Stimulated activated CD8-positive, alpha-beta memory T cell treated with anti-CD3 and anti-CD28 coated beads, Interleukin-7, amount 100 ng/mL, for 4 hours (primary cell): Measurements from ENCODE around the gene TSSC4.
"Not testable (repeated sequence)": the region's sequence is repeated elsewhere in the genome, so short reads cannot be mapped to it uniquely, and the experiment has no call there.

Experiments used
- DNase-seq, 2 donors: peaks; one replicate each; pipeline ENCODE4 v3.0.0-alpha.2; 2020; ENCODE audit warnings: low read depth in 2 of 2

Gene TSSC4

DNA sequence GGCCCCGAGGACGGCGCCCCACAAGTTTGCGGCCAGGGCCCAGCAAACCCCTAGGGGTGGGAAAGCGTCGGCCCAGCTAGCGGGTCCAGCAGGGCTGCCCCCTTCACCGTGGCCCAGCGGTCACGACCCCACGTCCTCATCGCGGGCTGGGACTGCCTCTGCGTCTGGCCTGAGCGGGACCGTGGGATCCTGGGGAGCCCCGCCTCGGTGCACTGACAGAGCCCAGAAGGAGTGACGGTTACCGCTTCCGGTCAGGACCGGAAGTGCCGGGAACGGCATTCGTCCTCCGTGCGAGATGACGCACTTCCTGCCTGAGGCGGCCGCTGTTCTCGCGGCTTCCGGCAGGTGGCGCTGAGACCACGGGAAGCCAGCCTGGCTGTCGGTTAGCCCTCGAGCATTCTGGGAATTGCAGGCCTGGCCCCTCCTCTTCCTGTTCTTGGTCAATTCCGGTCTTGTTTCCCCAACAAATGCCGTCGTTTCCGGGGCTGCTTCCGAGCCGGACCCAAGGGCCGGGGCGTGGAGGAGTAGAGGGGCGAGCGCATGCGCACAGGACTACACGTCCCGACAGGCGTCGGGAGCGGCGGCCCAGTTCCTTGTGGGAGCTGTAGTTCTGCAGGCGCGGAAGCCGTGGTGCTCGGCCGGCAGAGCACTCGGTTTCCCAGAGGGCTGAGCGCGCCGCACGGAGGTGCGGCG lies at the start of gene TSSC4:
Gene TSSC4, plus strand, starts transcription at position 682 of the 693 bp plus-strand sequence. CDS start 1,884 bp downstream, outside the sequence.
- DNase-seq = peak; percentile 99 to 100

DNA sequence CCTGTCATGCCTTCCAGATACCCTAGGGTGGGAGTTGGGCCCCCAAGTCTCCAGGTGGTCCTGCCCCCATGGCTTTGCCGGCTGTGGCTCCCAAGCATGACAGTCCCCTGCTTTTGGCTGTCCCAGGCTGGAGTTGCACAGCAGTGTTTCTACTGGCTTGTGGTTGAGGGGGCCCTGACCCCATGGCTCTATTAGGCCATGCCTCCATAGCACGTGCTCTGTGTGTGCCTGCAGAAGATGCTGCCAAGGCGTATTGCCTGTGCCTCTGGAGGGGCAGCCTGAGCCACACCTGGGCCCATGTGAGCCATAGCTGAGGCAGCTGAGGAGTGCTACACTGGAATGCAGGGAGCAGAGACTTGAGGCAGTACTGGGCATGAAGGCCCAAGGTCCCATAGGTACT lies 48.8 kb upstream of the TSSC4 start:
- DNase-seq = no peak

GRCh38 chr11:2352420-2352819 lies 48.1 kb upstream of the TSSC4 start:
- no peak for DNase-seq

DNA sequence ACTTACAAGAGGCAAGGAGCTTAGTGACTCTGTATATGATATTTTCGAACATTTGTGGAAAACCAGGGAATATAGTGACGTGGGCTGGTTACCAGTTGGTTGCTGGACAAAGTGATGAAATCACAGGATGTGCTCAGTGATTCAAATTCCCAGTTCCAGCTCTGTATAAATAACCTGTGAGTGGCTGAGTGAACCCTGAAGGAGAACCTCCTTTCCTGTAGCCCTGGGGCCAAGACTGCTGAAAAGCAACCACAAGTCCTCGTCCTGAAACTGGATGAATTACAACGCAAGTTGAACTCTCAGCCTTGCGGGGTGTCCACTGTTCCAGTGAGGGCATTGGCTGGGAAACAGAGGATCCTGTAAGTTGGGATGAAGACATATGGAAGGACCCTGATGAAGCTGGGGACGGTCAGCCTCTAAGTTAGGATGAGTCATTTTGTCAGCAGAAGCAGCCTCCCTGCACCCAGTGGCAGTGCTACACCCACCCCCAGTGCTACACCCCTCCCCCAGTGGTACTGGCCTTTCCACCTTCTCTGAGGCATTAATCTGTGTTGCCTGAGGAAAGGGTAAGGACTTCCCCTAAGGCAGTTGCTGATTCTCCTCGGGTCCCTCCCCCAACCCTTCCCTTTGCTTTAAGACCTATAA lies 45.4 kb upstream of the TSSC4 start:
- no peak for DNase-seq

- DNase-seq = no peak
Measured at GRCh38 chr11:2357246-2357645, 43.3 kb upstream of the TSSC4 start.

DNA sequence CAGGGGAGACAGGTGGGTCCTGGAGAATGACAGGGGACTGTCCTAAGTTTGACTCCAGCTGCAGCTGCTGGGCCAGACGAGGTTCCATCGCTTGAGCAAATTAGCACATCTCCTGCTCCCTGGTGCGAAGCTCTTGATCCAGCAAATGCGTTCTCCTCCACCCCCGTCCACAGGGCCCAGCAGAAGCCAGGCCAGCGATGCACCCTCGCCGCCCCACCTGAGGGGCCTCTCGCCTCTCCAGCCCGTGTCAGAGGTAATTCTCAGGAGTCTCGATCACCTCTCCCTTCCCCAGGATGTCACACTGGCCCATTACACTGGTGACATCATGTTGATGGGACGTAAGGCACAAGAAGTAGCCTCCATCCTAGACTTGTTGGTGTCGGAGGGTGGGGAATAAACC lies 42.9 kb upstream of the TSSC4 start:
- not testable (repeated sequence) for DNase-seq

DNA sequence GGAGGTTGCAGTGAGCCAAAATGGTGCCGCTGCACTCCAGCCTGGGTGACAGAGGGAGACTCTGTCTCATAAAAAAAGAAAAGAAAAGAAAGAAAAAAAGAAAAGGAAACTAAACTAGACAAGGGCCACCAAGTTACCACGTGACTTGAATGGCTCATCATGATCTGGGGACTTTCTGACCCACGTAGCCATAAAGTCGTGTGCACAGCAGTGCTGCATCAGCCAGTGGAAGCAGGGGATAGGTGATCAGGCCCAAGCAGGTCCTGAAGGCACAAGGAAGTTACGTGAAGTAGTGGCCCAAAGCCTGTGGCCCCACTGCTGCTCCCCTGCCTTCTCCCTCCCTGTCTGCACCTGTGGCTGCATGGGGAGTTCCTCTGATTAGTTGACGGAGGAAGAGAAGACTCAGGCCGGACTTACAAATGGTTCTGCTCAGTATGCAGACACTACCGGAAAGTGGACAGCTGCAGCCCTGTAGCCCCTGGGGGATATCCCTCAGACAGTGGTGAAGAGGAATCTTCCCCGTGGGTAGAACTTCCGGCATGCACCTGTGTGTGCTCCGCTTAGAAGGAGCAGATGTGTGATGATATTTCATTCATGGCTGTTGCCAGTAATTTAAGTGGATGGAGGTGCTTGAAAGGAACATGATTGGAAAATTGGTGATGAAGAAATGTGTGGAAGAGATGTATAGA lies 41.7 kb upstream of the TSSC4 start:
- no peak for DNase-seq

DNA sequence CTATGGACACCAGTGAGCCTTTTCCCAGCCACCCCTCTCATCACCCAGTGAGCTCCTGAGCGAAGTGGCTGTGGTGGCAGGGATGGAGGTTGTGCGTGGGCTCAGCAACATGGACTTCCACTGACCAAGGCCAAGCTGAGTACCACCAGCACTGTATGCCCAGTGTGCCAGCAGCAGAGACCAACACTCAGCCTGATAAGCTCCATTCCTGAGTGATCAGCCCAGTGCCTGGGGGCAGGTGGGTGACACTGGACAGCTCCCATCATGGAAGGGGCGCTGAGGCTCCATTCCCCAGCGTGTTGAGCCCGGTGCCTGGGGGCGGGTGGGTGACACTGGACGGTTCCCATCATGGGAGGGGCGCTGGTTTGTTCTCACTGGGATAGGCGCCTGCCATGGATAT lies 41.0 kb upstream of the TSSC4 start:
- DNase-seq = no peak

DNA sequence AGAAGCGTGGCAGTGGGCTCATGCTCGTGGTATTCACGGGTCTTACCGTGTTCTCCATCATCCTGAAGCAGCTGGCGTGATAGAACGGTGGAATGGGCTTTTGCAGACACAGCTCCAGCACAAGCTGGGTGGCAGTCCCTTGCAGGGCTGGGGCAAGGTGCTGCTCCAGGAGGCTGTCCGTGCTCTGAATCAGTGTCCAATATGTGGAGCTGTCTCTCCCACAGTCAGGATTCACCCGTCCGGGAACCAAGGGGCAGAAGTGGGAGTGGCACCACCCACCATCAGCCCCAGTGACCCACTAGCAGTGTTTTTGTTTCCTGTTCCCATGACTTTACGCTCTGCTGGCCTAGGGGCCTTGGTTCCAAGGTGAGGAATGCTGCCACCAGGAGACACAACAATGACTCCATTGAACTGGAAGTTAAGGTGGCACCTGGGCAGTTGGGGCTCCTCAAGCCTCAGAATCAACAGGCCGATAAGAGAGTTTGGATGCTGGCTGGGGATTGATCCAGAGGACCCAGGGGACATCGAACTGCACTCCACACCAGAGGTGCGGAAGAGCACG lies 40.4 kb upstream of the TSSC4 start:
- no peak for DNase-seq

- no peak for DNase-seq
Measured at GRCh38 chr11:2361565-2361964, 39.0 kb upstream of the TSSC4 start.

DNA sequence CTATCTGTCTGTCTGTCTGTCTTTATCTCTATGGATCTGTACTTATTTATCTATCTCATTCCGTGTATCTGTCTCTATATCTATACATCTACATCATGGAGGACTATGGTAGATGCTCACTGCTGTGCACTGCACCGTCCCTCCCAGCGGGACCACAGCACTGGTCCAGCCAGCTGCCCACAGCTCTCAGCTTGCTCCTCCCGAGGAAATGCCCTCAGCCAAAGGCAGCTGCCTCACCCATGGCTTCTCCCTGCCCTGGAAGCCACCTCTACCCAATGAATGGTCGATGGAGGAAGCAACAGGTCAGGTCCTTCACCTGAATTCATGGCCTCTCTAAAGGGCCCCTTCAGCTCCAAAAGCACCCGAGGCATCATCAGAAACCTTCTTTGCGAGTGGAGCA lies 38.1 kb upstream of the TSSC4 start:
- no peak for DNase-seq

DNA sequence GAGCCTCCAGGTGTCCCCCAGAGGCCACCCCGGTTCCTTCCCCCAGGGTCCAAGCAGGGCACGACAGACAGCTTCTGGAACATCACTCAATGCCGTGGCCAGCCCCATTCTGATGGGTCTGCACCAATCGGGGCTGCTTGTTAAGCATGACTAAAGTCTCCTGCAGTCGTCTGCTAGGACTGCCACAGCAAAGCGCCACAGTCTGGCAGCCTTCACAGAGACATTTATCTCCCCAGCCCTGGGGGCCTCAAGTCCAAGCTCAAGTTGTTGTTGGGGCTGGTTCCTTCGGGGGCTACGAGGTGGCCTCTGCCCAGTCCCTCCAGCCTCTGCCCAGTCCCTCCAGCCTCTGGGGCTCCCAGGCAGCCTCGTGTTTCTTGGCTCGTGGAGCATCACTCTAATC lies 37.4 kb upstream of the TSSC4 start:
- DNase-seq = no peak

DNA sequence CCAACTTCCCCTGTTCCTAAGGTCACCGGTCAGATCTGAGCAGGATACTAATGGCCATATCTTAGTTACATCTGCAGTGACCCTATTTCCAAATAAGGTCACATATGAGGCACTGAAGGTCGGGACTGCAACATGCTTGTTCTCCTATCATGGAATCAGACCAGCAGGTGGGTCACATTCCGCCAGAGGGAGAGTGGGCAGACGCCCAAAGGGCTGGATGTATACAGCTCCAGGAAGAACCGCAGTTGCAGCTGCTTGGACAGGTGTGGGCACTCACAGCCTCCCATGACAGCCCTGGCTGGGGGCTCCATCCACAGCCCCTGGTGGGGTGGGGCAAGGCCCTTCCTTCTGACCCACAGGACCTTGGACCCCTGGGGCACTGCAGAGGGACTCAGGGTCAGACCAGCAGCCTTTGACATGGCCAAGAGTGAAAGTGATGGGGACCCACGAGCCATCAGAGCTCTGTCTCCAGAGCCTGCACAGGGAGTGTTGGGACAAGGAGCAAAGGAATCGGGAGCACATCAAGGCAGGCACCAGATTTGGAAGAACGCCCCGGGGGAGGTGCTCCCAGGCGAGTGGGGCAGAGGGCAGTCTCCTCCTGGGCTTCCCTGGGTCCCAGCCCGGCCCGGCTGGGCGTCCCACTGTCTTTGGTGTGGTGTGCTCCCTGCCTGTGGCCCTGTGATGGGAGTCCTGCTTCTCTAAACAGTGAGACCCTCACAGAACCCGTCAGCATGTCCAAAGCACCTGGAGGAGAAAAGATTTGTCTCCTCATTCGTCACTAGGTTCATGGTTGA lies 36.8 kb upstream of the TSSC4 start:
- no peak for DNase-seq

DNA sequence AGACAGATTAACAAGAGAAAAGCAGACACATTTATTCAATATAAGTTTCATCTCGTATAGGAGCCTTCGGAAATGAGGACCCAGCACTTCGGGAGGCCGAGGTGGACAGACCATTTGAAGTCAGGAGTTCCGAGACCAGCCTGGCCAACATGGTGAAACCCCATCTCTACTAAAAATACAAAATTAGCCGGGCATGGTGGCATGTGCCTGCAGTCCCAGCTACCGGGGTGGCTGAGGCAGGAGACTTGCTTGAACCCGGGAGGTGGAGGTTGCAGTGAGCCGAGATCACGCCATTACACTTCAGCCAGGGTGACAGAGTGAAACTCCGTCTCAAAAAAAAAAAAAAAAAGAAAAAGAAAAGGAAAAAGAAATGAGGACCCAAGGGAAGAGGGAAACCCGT lies 36.2 kb upstream of the TSSC4 start:
- DNase-seq = not testable (repeated sequence)

DNA sequence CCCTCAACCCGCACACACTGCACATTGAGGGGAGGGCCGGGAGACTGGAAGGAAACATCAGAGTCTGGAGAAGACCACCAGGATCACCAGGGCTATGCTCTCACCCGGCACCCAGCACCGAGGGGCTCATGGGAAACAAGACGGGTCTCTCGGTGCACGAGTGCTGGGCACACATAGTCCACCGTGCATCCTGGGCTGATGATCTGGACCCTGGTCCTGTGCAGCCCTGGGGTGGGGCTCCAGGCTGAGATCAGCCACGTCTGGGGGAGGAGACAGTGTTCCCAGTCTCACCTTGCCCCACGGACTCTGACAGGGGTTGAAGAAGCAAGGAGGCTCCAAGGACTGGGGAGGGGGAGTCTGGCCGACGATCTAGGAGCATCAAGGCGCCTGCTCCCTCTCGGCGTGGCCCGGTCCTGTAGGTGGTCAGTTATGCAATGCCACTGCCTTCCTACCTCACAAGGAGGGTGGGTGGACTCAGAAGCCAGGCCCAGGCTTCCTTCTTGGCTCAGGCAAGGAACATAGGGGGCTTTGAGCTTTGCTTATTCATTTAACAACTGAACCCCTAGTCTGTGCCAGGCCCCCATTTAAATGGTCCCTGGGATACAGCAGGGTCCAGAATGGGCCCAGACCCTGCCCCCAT lies 34.9 kb upstream of the TSSC4 start:
- DNase-seq = no peak

- no peak for DNase-seq
Measured at GRCh38 chr11:2366276-2366675, 34.3 kb upstream of the TSSC4 start.

DNA sequence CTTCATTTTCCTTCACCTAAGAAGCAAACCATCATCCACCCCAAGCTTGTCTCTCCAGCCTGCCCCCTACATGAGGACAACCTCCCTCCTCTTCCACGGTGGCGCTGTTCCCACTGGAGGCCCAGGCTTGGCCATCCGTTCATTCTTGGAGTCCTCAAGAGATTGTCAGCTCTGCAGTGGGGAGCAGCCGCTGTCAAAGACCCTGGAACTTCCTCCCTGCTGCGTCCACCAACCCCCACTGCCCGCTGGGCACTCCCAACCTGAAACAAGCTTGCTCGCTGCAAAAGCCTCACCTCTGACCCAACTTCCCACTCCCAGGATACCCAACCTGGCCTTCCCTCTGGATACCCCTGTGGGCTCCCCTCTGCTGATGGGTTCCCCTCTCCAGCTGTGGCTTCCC lies 33.8 kb upstream of the TSSC4 start:
- DNase-seq = no peak

GRCh38 chr11:2367266-2368160 lies 33.0 kb upstream of the TSSC4 start:
- no peak for DNase-seq

GRCh38 chr11:2368178-2368850 lies 32.2 kb upstream of the TSSC4 start:
- no peak for DNase-seq

DNA sequence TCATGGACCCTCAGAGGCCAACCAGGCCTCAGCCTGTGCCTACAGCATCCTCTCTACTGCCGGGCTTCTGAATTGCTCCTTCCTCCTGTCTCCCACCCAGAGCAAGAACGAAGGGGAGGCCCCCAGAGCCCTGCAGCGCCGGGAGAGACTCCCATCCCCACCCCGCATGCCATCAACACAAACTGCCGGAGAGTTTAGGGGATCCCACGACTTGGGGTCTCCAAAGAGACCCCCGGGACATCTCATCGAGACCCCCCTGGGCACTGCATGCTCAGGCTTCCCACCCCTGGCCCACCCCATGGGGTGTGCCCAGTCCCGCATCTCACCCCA lies 31.7 kb upstream of the TSSC4 start:
- no peak for DNase-seq
